HepG2 (cell line): ENCODE data around the gene TNFRSF6B. TPM values are rescaled to one million over a fixed set of nuclear protein-coding genes. Genes with fewer than 3 reads are reported as not detected.

Experiments used
- CCAR2 ChIP-seq: fragments of 200-400 bp; formaldehyde crosslinking; optimal IDR thresholded peaks from 2 replicates; pipeline ENCODE3; 2018; ENCODE audit warnings: low read depth, mild to moderate bottlenecking, low read length, moderate library complexity
- CREB1 ChIP-seq, 2 experiments: fragments of 450-650 bp in 1 of 2; IDR thresholded peaks; 2 replicates each; pipeline ENCODE4 v1.6.1; 2016 to 2017; ENCODE audit warnings: control low read depth in 1 of 2, mild to moderate bottlenecking in 1 of 2, missing compliant biosample characterization in 1 of 2, missing genetic modification characterization in 1 of 2
- DBP ChIP-seq: sonication (generic); formaldehyde crosslinking; IDR thresholded peaks from 2 replicates; pipeline ENCODE4 v1.4.0; 2020; ENCODE audit warnings: missing genetic modification reagents; ENCODE audit errors: not compliant biosample characterization
- GPBP1L1 ChIP-seq: sonication (generic); formaldehyde crosslinking; IDR thresholded peaks from 2 replicates; pipeline ENCODE4 v1.5.0; 2020; ENCODE audit warnings: mild to moderate bottlenecking, missing genetic modification reagents
- NKX3-1 ChIP-seq: sonication (generic); formaldehyde crosslinking; IDR thresholded peaks from 2 replicates; pipeline ENCODE4 v1.5.0; 2020; ENCODE audit warnings: missing genetic modification reagents
- PAF1 ChIP-seq: IDR thresholded peaks from 2 replicates; pipeline ENCODE4 v1.6.1; 2016; ENCODE audit warnings: missing genetic modification reagents, missing compliant biosample characterization
- PHF20 ChIP-seq: sonication (generic); formaldehyde crosslinking; IDR thresholded peaks from 2 replicates; pipeline ENCODE4 v1.5.0; 2020; ENCODE audit warnings: mild to moderate bottlenecking, missing genetic modification reagents
- PTBP1 ChIP-seq: fragments of 200-400 bp; formaldehyde crosslinking; IDR thresholded peaks from 2 replicates; pipeline ENCODE4 v1.6.1; 2018; ENCODE audit warnings: low read length, low read depth; ENCODE audit not compliant: poor library complexity, severe bottlenecking
- RARG ChIP-seq: sonication (generic); formaldehyde crosslinking; IDR thresholded peaks from 2 replicates; pipeline ENCODE4 v1.4.0; 2020; ENCODE audit warnings: low read depth, mild to moderate bottlenecking, missing genetic modification reagents
- SKI ChIP-seq: fragments of 450-650 bp; IDR thresholded peaks from one replicate; pipeline ENCODE4 v1.6.1; 2018; ENCODE audit warnings: mild to moderate bottlenecking; ENCODE audit not compliant: partially characterized antibody
- SMC3 ChIP-seq: IDR thresholded peaks from 2 replicates; pipeline ENCODE4 v1.6.1; 2011; ENCODE audit warnings: low read length, improper control_type of control experiment
- SYNCRIP ChIP-seq: fragments of 200-400 bp; formaldehyde crosslinking; IDR thresholded peaks from 2 replicates; pipeline ENCODE4 v1.6.1; 2018; ENCODE audit warnings: mild to moderate bottlenecking, low read depth, low read length; ENCODE audit not compliant: insufficient read depth
- ZBTB38 ChIP-seq: sonication (generic); formaldehyde crosslinking; IDR thresholded peaks from 2 replicates; pipeline ENCODE4 v1.5.1; 2020; ENCODE audit warnings: mild to moderate bottlenecking, missing genetic modification reagents
- ZBTB39 ChIP-seq: sonication (generic); formaldehyde crosslinking; IDR thresholded peaks from 2 replicates; pipeline ENCODE4 v1.5.0; 2020; ENCODE audit warnings: missing genetic modification reagents
- ZBTB42 ChIP-seq: sonication (generic); formaldehyde crosslinking; IDR thresholded peaks from 2 replicates; pipeline ENCODE4 v1.5.0; 2020; ENCODE audit warnings: mild to moderate bottlenecking, missing genetic modification reagents
- ZFP1 ChIP-seq: IDR thresholded peaks from 2 replicates; pipeline ENCODE4 v1.6.1; 2016
- ZFP36L1 ChIP-seq: sonication (generic); formaldehyde crosslinking; IDR thresholded peaks from 2 replicates; pipeline ENCODE4 v1.8.0; 2022; ENCODE audit warnings: mild to moderate bottlenecking, missing genetic modification reagents, moderate library complexity
- ZNF207 ChIP-seq: fragments of 450-650 bp; IDR thresholded peaks from 2 replicates; pipeline ENCODE4 v1.6.1; 2016; ENCODE audit warnings: antibody characterized with exemption, borderline replicate concordance
- ZNF234 ChIP-seq: sonication (generic); formaldehyde crosslinking; conservative IDR thresholded peaks from 2 replicates; pipeline ENCODE4 v1.5.1; 2020; ENCODE audit warnings: mild to moderate bottlenecking, missing genetic modification reagents
- ZNF260 ChIP-seq: sonication (generic); formaldehyde crosslinking; IDR thresholded peaks from 2 replicates; pipeline ENCODE4 v1.4.0; 2020; ENCODE audit warnings: missing genetic modification reagents, low read depth, mild to moderate bottlenecking, borderline replicate concordance
- ZNF274 ChIP-seq: sonication (generic); formaldehyde crosslinking; IDR thresholded peaks from 2 replicates; pipeline ENCODE4 v1.5.1; 2020; ENCODE audit warnings: mild to moderate bottlenecking, missing genetic modification reagents
- ZNF496 ChIP-seq: sonication (generic); formaldehyde crosslinking; IDR thresholded peaks from 2 replicates; pipeline ENCODE4 v1.8.1; 2023; ENCODE audit warnings: mild to moderate bottlenecking, moderate library complexity, missing genetic modification reagents; ENCODE audit not compliant: insufficient replicate concordance
- ZNF572 ChIP-seq: sonication (generic); formaldehyde crosslinking; IDR thresholded peaks from 2 replicates; pipeline ENCODE4 v1.5.1; 2020; ENCODE audit warnings: mild to moderate bottlenecking, missing genetic modification reagents
- ZNF883 ChIP-seq: sonication (generic); formaldehyde crosslinking; IDR thresholded peaks from 2 replicates; pipeline ENCODE4 v1.5.1; 2020; ENCODE audit warnings: mild to moderate bottlenecking, missing genetic modification reagents; ENCODE audit errors: not compliant biosample characterization
- ZSCAN29 ChIP-seq: sonication (generic); formaldehyde crosslinking; conservative IDR thresholded peaks from 2 replicates; pipeline ENCODE4 v1.4.0; 2020; ENCODE audit warnings: mild to moderate bottlenecking, missing genetic modification reagents
- polyA plus RNA-seq, 8 experiments: library from polyadenylated mRNA; depleted of rRNA in 3 of 8; stranded (reverse) in 7 of 8; unstranded in 1 of 8; fragments of >200 nt; fragmentation: Illumina TruSeq in 4 of 8; extraction: Trizol in 4 of 8; gene quantifications; 2 replicates each; pipeline versions ENCODE4 v1.2.1 to v1.2.3, GENCODE V29; 2011 to 2016; ENCODE audit warnings: low read depth in 4 of 8, missing spikeins in 1 of 8, mixed read lengths in 1 of 8; ENCODE audit not compliant: insufficient read depth in 1 of 8
- total RNA-seq, 5 experiments: library from RNA; depleted of rRNA; stranded (reverse); fragments of >200 nt; fragmentation: Illumina TruSeq; extraction: Trizol; gene quantifications; 2 replicates each; pipeline ENCODE4 v1.2.3, GENCODE V29; 2016; ENCODE audit warnings: low read depth in 1 of 5
- TF ChIP-seq, protein P1 (sequence below): sonication (generic); formaldehyde crosslinking; IDR thresholded peaks from 2 replicates; pipeline ENCODE4 v1.5.0; 2020; ENCODE audit warnings: missing genetic modification reagents

Gene TNFRSF6B
- total and polyA plus RNA-seq, 2 of the 13 experiments (the other 11 are each of a cell fraction or from before 2014, with no cell fraction given) = 0.24 TPM; not detected in 1

DNA sequence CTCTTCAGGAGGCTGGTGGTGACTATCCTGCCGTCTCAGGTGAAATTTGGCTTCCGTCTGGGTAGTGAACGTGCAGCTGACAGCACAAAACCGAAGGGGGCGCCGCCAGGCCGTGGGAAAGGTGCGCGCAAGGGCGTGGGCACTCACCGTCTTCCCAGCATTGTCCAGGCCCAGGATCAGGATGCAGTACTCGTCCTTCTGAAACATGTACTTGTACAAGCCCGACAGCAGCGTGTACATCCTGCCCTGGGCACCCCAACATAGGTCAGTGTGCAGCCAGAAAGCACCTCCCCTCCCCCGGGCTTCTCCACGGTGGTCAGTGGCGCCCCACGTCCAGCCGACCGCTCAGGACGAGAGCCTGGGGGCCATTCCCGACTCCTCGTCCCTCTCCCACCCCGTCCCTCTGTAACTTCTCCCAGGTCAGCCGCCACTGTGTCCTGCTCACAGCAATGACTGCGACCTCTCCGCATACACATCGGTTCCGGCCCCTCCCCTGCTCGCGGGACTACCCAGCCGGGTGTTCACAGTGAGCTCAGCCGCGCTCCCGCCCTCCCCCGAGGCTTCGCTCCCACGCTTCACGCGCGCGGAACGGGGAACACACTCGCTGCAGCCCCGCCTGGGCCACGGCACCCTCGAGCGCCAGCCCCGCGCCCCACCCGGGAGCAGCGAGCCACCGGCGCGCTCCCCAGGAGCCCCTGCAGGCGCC, 10.6 kb downstream of the TNFRSF6B start (continued):
- no peak for TF ChIP-seq DBP (CRISPR knock-in tag)
- TF ChIP-seq ZFP1 = 0 out of 2 replicates have a peak, but pooled peaks have one; percentile 21
- no peak for TF ChIP-seq NKX3-1
- TF ChIP-seq PAF1 (CRISPR knock-in tag) = no peak
- TF ChIP-seq RARG (CRISPR knock-in tag) = no peak
- TF ChIP-seq ZNF496 = no peak
- peak; percentile 81 for TF ChIP-seq ZBTB38 (CRISPR knock-in tag)
- TF ChIP-seq SMC3 = peak; percentile 89
- TF ChIP-seq ZFP36L1 (CRISPR knock-in tag) = 0 out of 2 replicates have a peak, but pooled peaks have one; percentile 57
- TF ChIP-seq PTBP1 = no peak
- TF ChIP-seq SKI = peak; percentile 60
- no peak; the same call in 1 of the 2 replicates for TF ChIP-seq PHF20
- no peak for TF ChIP-seq CCAR2
- TF ChIP-seq ZNF260 (CRISPR knock-in tag) = no peak
- no peak for TF ChIP-seq ZNF572
- no peak for TF ChIP-seq ZNF274 (CRISPR knock-in tag)
- TF ChIP-seq SYNCRIP = no peak
- TF ChIP-seq CREB1 (IDR thresholded peaks at IDR 0.05) = 0 out of 2 replicates have a peak, but pooled peaks have one; percentile 2
- no peak for TF ChIP-seq CREB1 (CRISPR knock-in tag; IDR thresholded peaks at IDR 0.05)
- peak; percentile 73; the same call in 1 of the 2 replicates for TF ChIP-seq ZSCAN29 (CRISPR knock-in tag)
- TF ChIP-seq GPBP1L1 (CRISPR knock-in tag) = no peak
- peak; percentile 24 for TF ChIP-seq ZNF883 (CRISPR knock-in tag)
- 0 out of 2 replicates have a peak, but pooled peaks have one; percentile 46 for TF ChIP-seq ZBTB39 (CRISPR knock-in tag)
- no peak for TF ChIP-seq ZNF207
- TF ChIP-seq ZBTB42 = no peak
- no peak; the same call in 1 of the 2 replicates for TF ChIP-seq ZNF234 (CRISPR knock-in tag)
- TF ChIP-seq, protein P1, sequence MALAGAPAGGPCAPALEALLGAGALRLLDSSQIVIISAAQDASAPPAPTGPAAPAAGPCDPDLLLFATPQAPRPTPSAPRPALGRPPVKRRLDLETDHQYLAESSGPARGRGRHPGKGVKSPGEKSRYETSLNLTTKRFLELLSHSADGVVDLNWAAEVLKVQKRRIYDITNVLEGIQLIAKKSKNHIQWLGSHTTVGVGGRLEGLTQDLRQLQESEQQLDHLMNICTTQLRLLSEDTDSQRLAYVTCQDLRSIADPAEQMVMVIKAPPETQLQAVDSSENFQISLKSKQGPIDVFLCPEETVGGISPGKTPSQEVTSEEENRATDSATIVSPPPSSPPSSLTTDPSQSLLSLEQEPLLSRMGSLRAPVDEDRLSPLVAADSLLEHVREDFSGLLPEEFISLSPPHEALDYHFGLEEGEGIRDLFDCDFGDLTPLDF (CRISPR knock-in tag) = no peak
